IMR-90 (cell line): Measurements from ENCODE around the gene ANKRD6. TPM values are rescaled to one million over a fixed set of nuclear protein-coding genes. Genes with fewer than 3 reads are reported as not detected.

ENCODE experiments used
- ATAC-seq: fragments of 200-7000 bp; cut with Tn5 transposase; 2 replicates; pipeline ENCODE4 v1.9.1; 2020; ENCODE audit warnings: low read depth, mild to moderate bottlenecking, moderate library complexity
- BruUV-seq: library from RNA; stranded (reverse); fragments of 400-500 nt; replicated peaks from 2 replicates; lab custom pipeline; 2021; lab: Mats Ljungman, UMichigan
- CTCF ChIA-PET: fragments of 300-600 bp; formaldehyde crosslinking; extraction: SDS; loops from one replicate; lab custom pipeline; 2021; ENCODE audit warnings: antibody characterized with exemption; lab: Yijun Ruan, JAX
- POLR2A ChIA-PET: fragments of 300-600 bp; sonication (Branson Sonifier 250); formaldehyde crosslinking; loops from one replicate; lab custom pipeline; 2022; ENCODE audit warnings: antibody characterized with exemption; ENCODE audit not compliant: unreplicated experiment; lab: Charles Lee
- DNase-seq: peaks from one replicate; pipeline ENCODE4 v3.0.0; 2013
- H2AFZ ChIP-seq: replicated peaks from 2 replicates; pipeline ENCODE3; 2013; ENCODE audit warnings: low read length, mild to moderate bottlenecking; ENCODE audit not compliant: poor library complexity
- H2AK5ac ChIP-seq: 2 replicates; pipeline ENCODE4 v1.6.1; 2013; ENCODE audit warnings: low read depth, low read length, inconsistent platforms
- H2AK9ac ChIP-seq: replicated peaks from 2 replicates; pipeline ENCODE3; 2013; ENCODE audit warnings: mild to moderate bottlenecking, low read depth, low read length, moderate library complexity; ENCODE audit not compliant: poor library complexity
- H2BK120ac ChIP-seq: 2 replicates; pipeline ENCODE4 v1.6.1; 2013; ENCODE audit warnings: low read depth, low read length, inconsistent platforms
- H2BK15ac ChIP-seq: 3 replicates; pipeline ENCODE4 v1.6.1; 2013; ENCODE audit warnings: low read depth, low read length, inconsistent platforms
- H2BK20ac ChIP-seq: 2 replicates; pipeline ENCODE4 v1.6.1; 2013; ENCODE audit warnings: low read depth, mild to moderate bottlenecking, inconsistent platforms, low read length, moderate library complexity
- H2BK5ac ChIP-seq: 2 replicates; pipeline ENCODE4 v1.6.1; 2013; ENCODE audit warnings: mild to moderate bottlenecking, low read depth, low read length, inconsistent platforms; ENCODE audit not compliant: poor library complexity, severe bottlenecking
- H3K14ac ChIP-seq: replicated peaks from 2 replicates; pipeline ENCODE4 v1.6.1; 2013; ENCODE audit warnings: low read depth, low read length, inconsistent platforms
- H3K18ac ChIP-seq: 2 replicates; pipeline ENCODE4 v1.6.1; 2013; ENCODE audit warnings: low read depth, low read length, control low read depth
- H3K23ac ChIP-seq: 2 replicates; pipeline ENCODE4 v1.6.1; 2013; ENCODE audit warnings: low read depth, low read length, inconsistent platforms
- H3K27ac ChIP-seq: 2 replicates; pipeline ENCODE4 v1.5.1; 2013; ENCODE audit warnings: mild to moderate bottlenecking, control low read depth, low read length; ENCODE audit not compliant: insufficient read depth
- H3K27me3 ChIP-seq: 2 replicates; pipeline ENCODE4 v1.6.1; 2013; ENCODE audit warnings: low read length; ENCODE audit not compliant: control insufficient read depth, insufficient read depth
- H3K36me3 ChIP-seq: 2 replicates; pipeline ENCODE4 v1.6.1; 2013; ENCODE audit warnings: low read length, mixed read lengths; ENCODE audit not compliant: control insufficient read depth, insufficient read depth
- H3K4ac ChIP-seq: 2 replicates; pipeline ENCODE4 v1.6.1; 2013; ENCODE audit warnings: low read depth, low read length, inconsistent platforms
- H3K4me1 ChIP-seq: 2 replicates; pipeline ENCODE4 v1.6.1; 2013; ENCODE audit warnings: low read length, mixed read lengths; ENCODE audit not compliant: control insufficient read depth, insufficient read depth
- H3K4me2 ChIP-seq: 2 replicates; pipeline ENCODE4 v1.6.1; 2013; ENCODE audit warnings: low read depth, mild to moderate bottlenecking, control low read depth, low read length, moderate library complexity
- H3K4me3 ChIP-seq: 2 replicates; pipeline ENCODE4 v1.5.1; 2013; ENCODE audit warnings: low read depth, mild to moderate bottlenecking, control low read depth, low read length, moderate library complexity; ENCODE audit not compliant: insufficient read depth
- H3K56ac ChIP-seq: 2 replicates; pipeline ENCODE4 v1.6.1; 2013; ENCODE audit warnings: low read length, inconsistent platforms; ENCODE audit not compliant: insufficient read depth; ENCODE audit errors: extremely low read depth
- H3K79me1 ChIP-seq, 2 experiments: 2 replicates each; pipeline ENCODE4 v1.6.1; 2013; ENCODE audit warnings: low read length in 2 of 2, inconsistent platforms in 1 of 2, low read depth in 1 of 2
- H3K9ac ChIP-seq: 2 replicates; pipeline ENCODE4 v1.6.1; 2013; ENCODE audit warnings: low read depth, low read length, control low read depth
- H3K9me1 ChIP-seq: 2 replicates; pipeline ENCODE4 v1.6.1; 2013; ENCODE audit warnings: low read length, inconsistent platforms; ENCODE audit not compliant: insufficient read depth
- H3K9me3 ChIP-seq: 2 replicates; pipeline ENCODE4 v1.6.1; 2013; ENCODE audit warnings: low read length; ENCODE audit not compliant: control insufficient read depth, insufficient read depth
- H4K20me1 ChIP-seq: 2 replicates; pipeline ENCODE4 v1.6.1; 2013; ENCODE audit warnings: low read length, inconsistent platforms; ENCODE audit not compliant: insufficient read depth
- H4K5ac ChIP-seq: 2 replicates; pipeline ENCODE4 v1.6.1; 2013; ENCODE audit warnings: mild to moderate bottlenecking, low read depth, low read length, control low read depth
- H4K8ac ChIP-seq, 2 experiments: 2 replicates each; pipeline ENCODE4 v1.6.1; 2013; ENCODE audit warnings: low read depth in 2 of 2, low read length in 2 of 2, control low read depth in 1 of 2, inconsistent platforms in 1 of 2
- H4K91ac ChIP-seq: 2 replicates; pipeline ENCODE4 v1.6.1; 2013; ENCODE audit warnings: low read depth, low read length, inconsistent platforms; ENCODE audit not compliant: insufficient read depth
- RCOR1 ChIP-seq: IDR thresholded peaks from 2 replicates; pipeline ENCODE4 v1.6.1; 2012; ENCODE audit warnings: mild to moderate bottlenecking, low read length, improper control_type of control experiment; ENCODE audit not compliant: insufficient replicate concordance
- RFX5 ChIP-seq: IDR thresholded peaks from 2 replicates; pipeline ENCODE4 v1.8.0; 2012; ENCODE audit warnings: low read depth, mild to moderate bottlenecking, low read length, moderate library complexity
- WGBS, 2 experiments: methylation state at CpG; one replicate each; pipeline versions ENCODE4 v1.1.5 to v1.1.7; 2013; ENCODE audit warnings: missing lambda C conversion rate in 2 of 2; ENCODE audit not compliant: insufficient read length in 1 of 2; ENCODE audit errors: extremely low coverage in 2 of 2; 5-methylcytosine and 5-hydroxymethylcytosine counted together
- dilution Hi-C: fragments of 300-500 bp; cut with HindIII; formaldehyde crosslinking; loops from one replicate; pipeline ENCODE4 v1.14.3; 2018; ENCODE audit warnings: low sequenced_read_pairs; ENCODE audit not compliant: unreplicated experiment
- in situ Hi-C: fragments of 300-500 bp; cut with MboI; formaldehyde crosslinking; loops from 3 replicates; pipeline ENCODE4 v1.14.3; 2019; ENCODE audit warnings: low sequenced_read_pairs, inconsistent platforms, mixed read lengths
- intact Hi-C: fragments of 100-400 bp; cut with micrococcal nuclease; formaldehyde crosslinking; loops from 2 replicates; pipeline ENCODE4 v1.10.0; 2022
- polyA plus RNA-seq, 3 experiments: library from polyadenylated mRNA; depleted of rRNA; stranded (reverse); fragments of >200 nt; gene quantifications; 2 replicates each; pipeline ENCODE4 v1.2.3, GENCODE V29; 2012; ENCODE audit warnings: low replicate concordance in 1 of 3
- total RNA-seq: library from RNA; depleted of rRNA; stranded (reverse); fragments of >200 nt; gene quantifications from 2 replicates; pipeline ENCODE4 v1.2.3, GENCODE V29; 2012

ANKRD6 gene
- total and polyA plus RNA-seq, 2 of the 4 experiments (the other 2 are of a cell fraction) = 0.12 to 0.18 TPM

GRCh38 chr6:89409461-89410035, 23.4 kb upstream of the ANKRD6 start:
- Histone ChIP-seq H3K18ac (no peak overlapping the region), H2BK5ac (no peak overlapping the region), H2AK5ac (no peak overlapping the region), H3K4me2 (no peak overlapping the region), H3K36me3 (no peaks in the 10 kb centered on the region), H3K9ac (no peak overlapping the region), H4K91ac (no peak overlapping the region), H3K9me3 (no peaks in the 10 kb centered on the region), H2BK120ac (no peak overlapping the region), H3K27me3 (peaks cover 66% of the 10 kb centered on the region), H3K79me1 (no peaks in the 10 kb centered on the region), H3K9me1 (no peaks in the 10 kb centered on the region), H3K14ac (no peak overlapping the region), H2BK15ac (no peak overlapping the region), H2AFZ (no peak overlapping the region), H3K27ac (no peak overlapping the region), H4K20me1 (no peaks in the 10 kb centered on the region), H2AK9ac (no peak overlapping the region), H4K5ac (no peak overlapping the region), H3K4ac (no peak overlapping the region), H4K8ac (no peak overlapping the region), H3K56ac (no peak overlapping the region), H3K23ac (no peak overlapping the region), H3K4me1 (no peaks in the 10 kb centered on the region), H3K4me3 (no peak overlapping the region), H2BK20ac (no peak overlapping the region)
- TF ChIP-seq RFX5 (no peak), RCOR1 (no peak)
- dilution Hi-C loops = no loop called here
- ChIA-PET POLR2A (no interaction called here), CTCF (no interaction called here)
- in situ Hi-C loops = no loop called here
- intact Hi-C loops = no loop called here
- WGBS, 2 experiments = 67% methylated on average over 2 of the region's 7 CpGs; no CpG with 5 or more reads in 1 of the 2 experiments
- ATAC-seq (no peak), DNase-seq (no peak)
- BruUV-seq = no TSS peak
